Glomerular visceral epithelial cell (primary cell): ENCODE measurements around the gene PCDH9.
A peak's percentile ranks its signal among the peaks of the same experiment; 100 is the strongest.
"Not testable (repeated sequence)": the region's sequence is repeated elsewhere in the genome, so short reads cannot be mapped to it uniquely, and the experiment has no call there.

Experiments
- DNase-seq: peaks from one replicate; pipeline ENCODE4 v3.0.0-alpha.2; 2016; ENCODE audit errors: extremely low spot score

The PCDH9 gene

DNA sequence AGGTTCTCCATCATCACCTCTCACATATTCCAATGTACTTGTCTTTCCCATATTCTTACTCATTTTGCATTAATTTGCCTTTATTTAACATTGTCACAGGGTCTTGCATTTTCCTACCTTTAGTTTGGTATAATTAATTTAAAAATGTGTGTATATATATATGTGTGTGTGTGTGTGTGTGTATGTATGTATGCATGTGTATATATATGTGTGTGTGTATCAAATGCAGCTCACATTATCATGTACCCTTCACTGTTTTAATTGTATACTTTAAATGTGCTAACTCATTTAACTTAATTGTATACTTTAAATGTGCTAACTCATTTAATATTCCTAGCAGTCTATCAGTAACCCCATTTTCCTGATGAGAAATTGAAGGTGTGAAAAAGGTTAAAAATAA is 104.5 kb downstream of the PCDH9 start:
- no peak for DNase-seq

GRCh38 chr13:67123165-67123564 is 107.0 kb downstream of the PCDH9 start:
- DNase-seq = no peak

GRCh38 chr13:67122251-67122650 is 107.9 kb downstream of the PCDH9 start:
- DNase-seq = no peak

DNA sequence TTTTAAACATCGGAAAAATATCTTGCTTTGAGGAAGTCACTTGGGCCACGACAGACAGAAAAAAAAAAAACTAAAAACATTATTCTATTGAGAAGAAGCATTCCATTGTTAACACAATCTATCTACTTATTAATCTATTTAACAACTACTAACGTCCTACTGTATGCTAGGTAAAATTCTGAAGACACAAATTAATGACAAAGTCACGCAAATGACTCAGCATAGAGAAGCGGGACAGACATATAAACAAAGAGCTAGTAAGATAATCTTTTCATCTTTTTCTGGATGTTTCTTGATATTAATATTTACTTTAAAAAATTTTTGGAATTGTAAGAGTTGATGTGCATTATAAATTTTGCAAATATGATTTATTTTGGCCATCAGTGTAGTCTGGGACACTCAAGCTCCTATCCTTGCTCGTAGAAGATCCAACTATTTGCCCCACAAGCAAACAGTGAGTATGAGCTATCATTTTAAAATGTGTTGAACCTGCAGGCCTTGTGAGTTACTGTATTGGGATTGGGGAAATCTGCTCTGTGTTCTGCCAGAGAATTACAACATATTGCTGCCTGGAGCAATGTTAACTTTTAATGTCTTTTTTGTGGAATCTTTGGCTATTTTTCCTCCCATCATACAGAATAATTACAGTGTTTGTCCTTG is 109.1 kb downstream of the PCDH9 start:
- no peak for DNase-seq

DNA sequence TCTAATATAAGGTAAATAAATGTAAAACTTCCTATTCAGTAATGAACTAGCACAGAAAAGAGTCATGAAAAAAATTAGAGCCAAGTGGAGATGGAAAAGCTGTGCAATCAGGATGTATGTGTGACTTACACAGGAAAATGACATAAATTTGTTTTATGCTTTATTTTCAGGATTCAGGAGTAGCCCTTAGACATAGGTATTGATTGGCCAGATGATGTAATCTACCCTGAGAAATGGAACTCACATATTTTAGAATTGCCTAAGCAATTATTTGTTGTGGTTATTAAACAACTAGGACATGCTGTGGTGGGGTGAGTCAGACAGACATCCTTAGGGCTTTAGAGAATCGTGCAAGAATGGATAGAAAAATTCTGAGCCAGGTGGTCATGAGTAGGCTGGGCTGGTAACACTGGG is 110.6 kb downstream of the PCDH9 start:
- DNase-seq = peak; percentile 79

DNA sequence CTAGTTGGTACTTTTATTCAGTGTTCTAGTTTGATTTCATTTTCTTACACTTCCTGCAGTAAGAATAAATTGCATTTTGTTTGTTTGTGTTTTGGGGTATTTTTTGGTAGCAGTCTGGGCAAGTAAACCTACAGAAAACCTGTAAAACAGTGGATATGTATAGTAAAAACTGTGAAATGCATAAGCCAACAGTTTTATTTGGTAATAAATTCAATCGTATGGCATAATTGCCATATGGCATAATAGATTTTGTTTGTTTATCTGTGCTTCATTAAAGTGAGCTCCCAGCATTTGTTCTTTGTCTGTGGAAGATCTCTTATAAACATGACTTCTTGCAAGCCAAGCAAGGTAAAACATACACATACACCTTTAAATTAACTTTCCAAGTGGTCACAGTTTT is 111.9 kb downstream of the PCDH9 start:
- no peak for DNase-seq

DNA sequence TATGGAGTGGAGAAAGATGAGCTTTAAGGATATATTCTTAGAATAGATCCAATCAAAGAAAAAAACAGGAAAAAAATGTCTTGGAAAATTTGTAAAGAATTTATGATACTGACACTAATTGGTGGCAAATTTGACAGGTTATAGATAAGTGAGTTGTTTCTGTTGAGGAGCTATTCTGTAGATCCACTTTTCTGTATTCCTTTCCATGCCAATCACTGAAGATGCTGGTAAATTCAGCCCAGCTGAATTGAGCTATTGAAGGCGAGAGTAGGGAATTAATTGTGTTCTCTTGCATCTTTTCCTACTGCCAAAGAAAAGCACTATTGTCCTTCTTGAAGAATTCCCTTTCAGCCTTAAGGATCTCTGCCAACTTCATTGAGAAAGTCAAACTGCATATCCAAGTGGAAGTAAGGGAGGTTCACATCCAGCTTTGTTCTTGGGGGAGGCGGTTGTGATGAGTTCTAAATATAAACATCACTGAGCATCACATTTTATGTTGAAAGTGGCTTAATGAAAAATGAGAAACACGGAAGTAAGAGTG is 113.1 kb downstream of the PCDH9 start:
- no peak for DNase-seq

GRCh38 chr13:67107979-67108378 is 122.2 kb downstream of the PCDH9 start:
- DNase-seq = no peak

DNA sequence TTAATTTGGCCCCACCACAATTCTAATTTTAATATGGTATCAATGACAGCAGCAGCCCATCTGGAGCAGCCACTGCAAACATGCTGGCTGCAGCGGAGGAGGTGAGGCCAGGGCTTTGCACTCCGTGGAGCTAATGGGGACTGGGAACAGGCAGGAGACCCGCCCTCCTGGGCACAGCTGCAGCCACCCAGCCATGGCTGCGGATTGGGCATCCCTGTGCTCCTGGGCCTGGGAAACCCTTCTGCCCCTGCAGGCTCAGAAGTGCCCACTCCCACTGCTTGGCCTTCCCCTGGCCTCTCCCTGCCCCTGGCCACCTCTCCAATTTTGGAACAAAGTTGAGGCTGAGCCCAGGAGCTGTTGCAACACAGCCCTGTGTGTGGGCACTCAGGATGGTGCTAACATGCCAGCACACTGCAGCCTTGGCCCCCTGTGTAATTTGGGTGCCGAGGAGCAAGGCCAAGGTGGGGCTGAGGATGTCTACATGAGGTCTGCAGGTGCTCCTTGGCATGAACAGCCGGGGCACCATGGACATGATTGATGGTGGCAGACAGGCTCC is 123.6 kb downstream of the PCDH9 start:
- DNase-seq = no peak

DNA sequence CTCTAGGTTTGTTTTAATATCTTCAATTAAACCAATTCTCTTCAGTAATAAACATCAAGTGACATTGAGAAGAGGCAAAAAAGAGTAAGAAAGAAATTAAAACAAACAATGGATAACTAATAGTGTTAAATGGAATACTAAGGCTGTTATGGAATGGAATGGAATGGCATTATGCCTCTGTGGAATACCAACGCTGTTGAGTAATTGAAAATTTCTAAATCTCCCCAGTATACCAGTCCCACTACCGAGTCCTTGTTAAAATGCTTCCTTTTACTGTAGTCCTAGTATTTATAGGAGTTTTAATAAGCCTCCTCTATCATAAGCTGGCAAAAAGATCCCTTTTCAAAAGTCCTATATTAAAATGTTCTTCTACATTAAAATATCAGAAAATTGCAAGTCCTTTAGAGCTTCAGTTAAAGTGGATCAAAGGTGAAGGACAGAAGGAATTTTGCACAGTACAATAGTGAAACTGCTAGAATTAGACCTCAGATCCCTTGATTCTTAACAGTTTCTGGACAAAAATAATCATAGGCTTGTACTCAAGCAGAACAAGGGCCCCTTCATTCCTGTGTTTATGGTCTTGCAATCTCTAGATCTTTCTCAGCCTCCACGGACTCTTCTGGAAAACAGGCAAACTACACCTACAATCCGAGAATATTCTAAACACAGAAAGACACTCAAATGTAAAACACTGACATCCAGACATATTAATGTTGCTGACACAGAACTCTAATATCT is 128.2 kb downstream of the PCDH9 start:
- DNase-seq = no peak

GRCh38 chr13:67100730-67101129 is 129.4 kb downstream of the PCDH9 start:
- DNase-seq = peak; percentile 73

DNA sequence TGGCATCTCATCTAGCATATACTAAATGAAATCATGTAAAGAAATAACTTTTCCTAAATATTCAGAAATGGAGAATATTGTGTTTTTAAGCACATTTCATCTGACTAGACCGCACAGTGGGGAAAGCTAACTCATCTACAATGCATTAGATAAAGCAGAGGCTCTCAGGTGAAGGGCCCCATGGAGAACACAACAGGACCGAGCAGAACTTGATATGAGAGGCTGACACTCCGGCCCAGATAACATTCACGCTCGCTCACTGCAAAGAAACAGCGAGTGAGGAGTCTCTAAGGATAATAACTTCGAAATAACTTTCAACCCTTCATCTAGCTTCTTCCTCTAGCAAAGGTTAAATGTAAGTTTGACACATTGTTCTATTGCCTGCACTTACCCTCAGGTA is 130.6 kb downstream of the PCDH9 start:
- no peak for DNase-seq

GRCh38 chr13:67097892-67098452 is 132.2 kb downstream of the PCDH9 start:
- no peak for DNase-seq

DNA sequence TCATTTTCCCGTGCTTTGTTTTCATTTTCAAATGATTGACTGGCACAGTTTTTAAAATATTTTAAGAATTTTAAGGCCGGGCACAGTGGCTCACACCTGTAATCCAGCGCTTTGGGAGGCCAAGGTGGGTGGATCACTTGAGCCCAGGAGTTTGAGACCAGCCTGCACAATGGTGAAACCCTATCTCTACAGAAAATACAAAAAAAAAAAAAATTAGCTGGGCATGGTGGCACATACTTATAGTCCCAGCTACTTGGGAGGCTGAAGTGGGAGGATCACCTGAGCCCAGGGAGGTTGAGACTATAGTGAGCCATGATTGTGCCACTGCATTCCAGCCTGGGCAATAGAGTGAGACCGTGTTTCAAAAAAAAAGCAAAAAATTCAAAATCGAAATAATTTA is 133.2 kb downstream of the PCDH9 start:
- DNase-seq = not testable (repeated sequence)

DNA sequence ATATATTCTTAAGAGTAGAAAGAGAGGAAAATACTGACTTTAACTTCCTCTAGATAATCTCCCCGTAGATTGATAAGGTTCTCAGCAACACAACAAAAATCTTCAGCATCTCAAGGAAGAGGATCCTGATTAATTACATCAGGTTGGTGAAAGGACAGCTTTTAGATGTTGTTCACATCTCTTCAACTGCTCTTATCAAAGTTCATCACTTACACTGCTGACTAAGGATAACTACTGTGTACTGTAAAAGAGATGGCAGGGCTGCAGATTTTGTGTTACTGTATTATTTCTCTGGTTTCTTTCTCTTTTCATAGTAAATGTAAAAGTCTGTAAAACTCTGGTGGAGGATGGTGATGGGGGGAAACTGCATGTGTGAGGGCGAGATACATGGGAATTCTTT is 133.7 kb downstream of the PCDH9 start:
- no peak for DNase-seq

DNA sequence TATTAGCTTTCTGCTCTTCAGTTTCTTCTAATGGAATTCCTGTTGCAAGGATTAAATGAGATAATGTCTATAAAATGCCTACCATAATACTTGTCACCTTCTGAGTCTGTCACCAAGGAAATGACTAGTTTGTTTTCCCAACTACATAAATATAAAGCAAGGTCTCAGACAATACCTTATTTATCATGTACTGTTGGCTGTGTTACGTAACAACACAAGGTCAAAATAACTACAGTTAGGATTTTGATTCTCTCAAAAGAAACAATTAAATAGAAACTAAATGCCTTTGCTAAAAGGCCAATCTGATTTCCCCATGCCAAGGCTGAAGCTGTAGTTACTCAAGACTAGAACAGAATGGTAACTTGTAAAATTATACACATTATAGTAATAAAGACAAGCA is 134.5 kb downstream of the PCDH9 start:
- no peak for DNase-seq

GRCh38 chr13:67094952-67095351 is 135.2 kb downstream of the PCDH9 start:
- no peak for DNase-seq

- no peak for DNase-seq
These were observed 136.1 kb downstream of the PCDH9 start for GRCh38 chr13:67094078-67094477.

DNA sequence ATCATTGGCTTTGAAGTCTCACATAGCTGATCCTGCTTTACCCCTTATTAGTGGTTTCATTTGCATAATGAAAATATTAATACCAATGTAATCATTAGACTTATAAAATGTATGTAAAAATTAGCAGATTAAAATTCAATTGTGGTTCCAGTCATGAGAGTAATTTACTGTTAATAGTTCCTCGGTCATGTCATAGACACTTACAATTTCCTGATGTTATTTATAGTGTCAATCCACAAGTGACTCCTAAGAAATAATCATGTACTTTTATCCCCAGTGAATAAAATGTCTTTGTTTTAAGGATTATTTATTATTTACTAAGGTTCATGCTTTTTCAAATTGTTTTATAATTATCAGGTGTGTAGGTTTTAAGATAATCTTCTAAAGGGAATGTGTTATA is 138.5 kb downstream of the PCDH9 start:
- no peak for DNase-seq

GRCh38 chr13:67090856-67091255 is 139.3 kb downstream of the PCDH9 start:
- no peak for DNase-seq

DNA sequence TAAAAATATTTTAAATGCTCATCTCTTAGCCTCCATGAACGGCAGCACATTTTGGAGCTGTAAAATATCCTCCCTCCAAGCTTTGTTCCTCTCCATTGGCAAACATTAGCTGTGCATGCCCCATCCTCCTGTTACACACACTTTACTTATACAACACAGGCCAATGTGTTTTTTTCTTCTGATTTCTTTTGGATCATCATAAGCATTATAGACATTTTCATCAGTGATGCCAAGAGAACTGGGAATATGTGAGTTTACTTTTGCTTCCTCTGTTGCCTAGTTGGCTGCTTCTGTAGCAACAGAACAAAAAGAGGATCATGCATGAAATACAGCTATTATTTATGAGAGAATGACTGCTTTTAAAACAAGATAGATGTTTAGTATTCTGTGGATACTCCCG is 142.6 kb downstream of the PCDH9 start:
- no peak for DNase-seq

GRCh38 chr13:67086260-67086659 is 143.9 kb downstream of the PCDH9 start:
- DNase-seq = no peak

DNA sequence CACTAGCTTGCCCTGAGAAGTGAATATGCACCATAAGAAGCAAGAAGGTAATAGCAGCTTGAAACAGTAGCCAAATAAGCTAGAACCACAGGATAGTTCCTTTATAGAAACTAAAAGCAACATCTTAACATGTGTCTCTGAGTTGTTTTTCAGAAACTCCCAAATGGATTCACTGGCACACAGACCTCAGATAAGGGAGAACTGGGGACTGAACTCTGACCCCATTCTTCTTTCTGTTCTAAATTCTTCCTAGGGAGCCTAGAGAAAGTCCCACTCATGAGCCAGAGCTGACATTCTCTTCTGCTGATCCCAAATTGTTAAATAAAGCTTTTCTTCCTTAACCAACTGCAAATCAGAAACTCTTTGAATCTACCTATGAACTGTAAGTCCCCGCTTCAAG is 146.1 kb downstream of the PCDH9 start:
- DNase-seq = no peak
